Spinal cord (tissue), 10 donors: ENCODE measurements around the gene LRRC8D. TPM values are rescaled to one million over a fixed set of nuclear protein-coding genes. Genes with fewer than 3 reads are reported as not detected.
A peak's percentile ranks its signal among the peaks of the same experiment; 100 is the strongest.
"Not testable (repeated sequence)": the region's sequence is repeated elsewhere in the genome, so short reads cannot be mapped to it uniquely, and the experiment has no call there.

Experiments
- DNase-seq, 6 donors: peaks; one replicate each; pipeline versions ENCODE4 v3.0.0 to v3.0.0-alpha.2; 2013 to 2015; ENCODE audit warnings: low spot score in 6 of 6, low read depth in 4 of 6
- H3K27ac ChIP-seq: one replicate; pipeline ENCODE4 v1.5.1; 2013; ENCODE audit warnings: low read depth, low read length, control low read depth
- H3K27me3 ChIP-seq: one replicate; pipeline ENCODE4 v1.6.1; 2013; ENCODE audit warnings: low read length; ENCODE audit not compliant: control insufficient read depth, insufficient read depth
- H3K36me3 ChIP-seq: one replicate; pipeline ENCODE4 v1.6.1; 2013; ENCODE audit warnings: low read length; ENCODE audit not compliant: control insufficient read depth, insufficient read depth
- H3K4me1 ChIP-seq: one replicate; pipeline ENCODE4 v1.6.1; 2013; ENCODE audit warnings: low read length; ENCODE audit not compliant: control insufficient read depth, insufficient read depth
- H3K4me3 ChIP-seq: one replicate; pipeline ENCODE4 v1.5.1; 2013; ENCODE audit warnings: low read depth, low read length, control low read depth
- H3K9me3 ChIP-seq: one replicate; pipeline ENCODE4 v1.6.1; 2013; ENCODE audit warnings: low read length; ENCODE audit not compliant: control insufficient read depth, insufficient read depth
- WGBS: methylation state at CpG from one replicate; pipeline ENCODE4 v1.1.5; 2013; ENCODE audit warnings: missing lambda C conversion rate; ENCODE audit not compliant: insufficient coverage; 5-methylcytosine and 5-hydroxymethylcytosine counted together
- polyA plus RNA-seq, 2 donors: library from polyadenylated mRNA; unstranded; fragments of 120-200 nt; gene quantifications; one replicate each; pipeline ENCODE4 v1.2.1, GENCODE V29; 2013; ENCODE audit not compliant: insufficient read length in 2 of 2
- total RNA-seq, 2 donors: library from RNA; depleted of rRNA in 1 of 2; stranded (reverse); fragments of 120-200 nt in 1 of 2; fragments of >200 nt in 1 of 2; gene quantifications; one replicate each; pipeline versions ENCODE4 v1.2.3 to v1.2.4, GENCODE V29; 2013 to 2014
- donor health status: healthy.

LRRC8D gene
- total and polyA plus RNA-seq, 4 donors, result 29.3 to 49.2 (median 45.2) TPM

- Histone ChIP-seq H3K4me1 (no peaks in the 10 kb centered on the region), H3K27me3 (no peaks in the 10 kb centered on the region), H3K4me3 (no peak overlapping the region), H3K9me3 (no peaks in the 10 kb centered on the region), H3K27ac (no peak overlapping the region), H3K36me3 (no peaks in the 10 kb centered on the region)
- DNase-seq, result peak in 1 of 6 donors; percentile 54
- 40% methylated on average over 1 of the region's 2 CpGs for WGBS
These were observed 97.4 kb downstream of the LRRC8D start for GRCh38 chr1:89918127-89918793.

GRCh38 chr1:89918794-89919155 lies 97.9 kb downstream of the LRRC8D start:
- Histone ChIP-seq H3K27me3 (no peaks in the 10 kb centered on the region), H3K36me3 (no peaks in the 10 kb centered on the region), H3K27ac (no peak overlapping the region), H3K4me1 (no peaks in the 10 kb centered on the region), H3K4me3 (no peak overlapping the region), H3K9me3 (peaks cover 4% of the 10 kb centered on the region)
- no CpG with 5 or more reads among the region's 1 CpG for WGBS
- no peak for DNase-seq

- DNase-seq, result no peak
- Histone ChIP-seq H3K4me1 (no peaks in the 10 kb centered on the region), H3K4me3 (no peak overlapping the region), H3K9me3 (peaks cover 5% of the 10 kb centered on the region), H3K36me3 (no peaks in the 10 kb centered on the region), H3K27ac (no peak overlapping the region), H3K27me3 (no peaks in the 10 kb centered on the region)
These were observed 98.3 kb downstream of the LRRC8D start for GRCh38 chr1:89919174-89919573.

GRCh38 chr1:89922911-89923310 lies 102.1 kb downstream of the LRRC8D start:
- Histone ChIP-seq H3K4me3 (no peak overlapping the region), H3K4me1 (no peaks in the 10 kb centered on the region), H3K36me3 (no peaks in the 10 kb centered on the region), H3K27me3 (no peaks in the 10 kb centered on the region), H3K9me3 (peaks cover 7% of the 10 kb centered on the region), H3K27ac (no peak overlapping the region)
- DNase-seq, result no peak
- whole genome bisulfite sequencing, result no CpG with 5 or more reads among the region's 2 CpGs

GRCh38 chr1:89923517-89923916 lies 102.7 kb downstream of the LRRC8D start:
- no peak for DNase-seq
- Histone ChIP-seq H3K4me3 (no peak overlapping the region), H3K27ac (no peak overlapping the region), H3K9me3 (peaks cover 7% of the 10 kb centered on the region), H3K4me1 (no peaks in the 10 kb centered on the region), H3K36me3 (no peaks in the 10 kb centered on the region), H3K27me3 (no peaks in the 10 kb centered on the region)
- WGBS, result 83% methylated on average over 1 of the region's 3 CpGs

GRCh38 chr1:89924075-89924474 lies 103.2 kb downstream of the LRRC8D start:
- not testable (repeated sequence) for H3K27ac ChIP-seq, DNase-seq, H3K27me3 ChIP-seq, H3K36me3 ChIP-seq, H3K4me3 ChIP-seq, H3K9me3 ChIP-seq, H3K4me1 ChIP-seq
- no CpG with 5 or more reads among the region's 1 CpG for WGBS

- no CpG with 5 or more reads among the region's 5 CpGs for WGBS
These were observed 106.2 kb downstream of the LRRC8D start for GRCh38 chr1:89927049-89927448.

GRCh38 chr1:89927478-89927877 lies 106.6 kb downstream of the LRRC8D start:
- DNase-seq, result no peak
- Histone ChIP-seq H3K4me3 (no peak overlapping the region), H3K9me3 (peaks cover 7% of the 10 kb centered on the region), H3K27me3 (no peaks in the 10 kb centered on the region), H3K27ac (no peak overlapping the region), H3K36me3 (no peaks in the 10 kb centered on the region), H3K4me1 (no peaks in the 10 kb centered on the region)
- no CpG with 5 or more reads among the region's 1 CpG for WGBS

More at GRCh38 chr1:89927049-89927448, 106.2 kb downstream of the LRRC8D start:
- H3K9me3 ChIP-seq, result peaks cover 7% of the 10 kb centered on the region
- DNase-seq, result no peak
- H3K36me3 ChIP-seq, result no peaks in the 10 kb centered on the region
- H3K27me3 ChIP-seq, result no peaks in the 10 kb centered on the region
- no peak overlapping the region for H3K4me3 ChIP-seq
- H3K27ac ChIP-seq, result no peak overlapping the region
- H3K4me1 ChIP-seq, result no peaks in the 10 kb centered on the region

- no CpG with 5 or more reads among the region's 2 CpGs for WGBS
- H3K4me1 ChIP-seq, result no peaks in the 10 kb centered on the region
- no peak overlapping the region for H3K27ac ChIP-seq
These were observed 107.7 kb downstream of the LRRC8D start for GRCh38 chr1:89928506-89928905.

GRCh38 chr1:89929467-89930063 lies 108.7 kb downstream of the LRRC8D start:
- H3K4me1 ChIP-seq, result no peaks in the 10 kb centered on the region
- 84% methylated on average over 6 of the region's 6 CpGs for WGBS
- DNase-seq, result no peak
- H3K27ac ChIP-seq, result no peak overlapping the region
- no peaks in the 10 kb centered on the region for H3K27me3 ChIP-seq
- H3K4me3 ChIP-seq, result no peak overlapping the region
- no peaks in the 10 kb centered on the region for H3K36me3 ChIP-seq
- H3K9me3 ChIP-seq, result no peaks in the 10 kb centered on the region

More at GRCh38 chr1:89928506-89928905, 107.7 kb downstream of the LRRC8D start:
- peaks cover 5% of the 10 kb centered on the region for H3K9me3 ChIP-seq
- no peak overlapping the region for H3K4me3 ChIP-seq
- H3K36me3 ChIP-seq, result no peaks in the 10 kb centered on the region
- DNase-seq, result no peak
- no peaks in the 10 kb centered on the region for H3K27me3 ChIP-seq
